ENCODE measurements around the gene FOXP2.

Gene FOXP2

DNA sequence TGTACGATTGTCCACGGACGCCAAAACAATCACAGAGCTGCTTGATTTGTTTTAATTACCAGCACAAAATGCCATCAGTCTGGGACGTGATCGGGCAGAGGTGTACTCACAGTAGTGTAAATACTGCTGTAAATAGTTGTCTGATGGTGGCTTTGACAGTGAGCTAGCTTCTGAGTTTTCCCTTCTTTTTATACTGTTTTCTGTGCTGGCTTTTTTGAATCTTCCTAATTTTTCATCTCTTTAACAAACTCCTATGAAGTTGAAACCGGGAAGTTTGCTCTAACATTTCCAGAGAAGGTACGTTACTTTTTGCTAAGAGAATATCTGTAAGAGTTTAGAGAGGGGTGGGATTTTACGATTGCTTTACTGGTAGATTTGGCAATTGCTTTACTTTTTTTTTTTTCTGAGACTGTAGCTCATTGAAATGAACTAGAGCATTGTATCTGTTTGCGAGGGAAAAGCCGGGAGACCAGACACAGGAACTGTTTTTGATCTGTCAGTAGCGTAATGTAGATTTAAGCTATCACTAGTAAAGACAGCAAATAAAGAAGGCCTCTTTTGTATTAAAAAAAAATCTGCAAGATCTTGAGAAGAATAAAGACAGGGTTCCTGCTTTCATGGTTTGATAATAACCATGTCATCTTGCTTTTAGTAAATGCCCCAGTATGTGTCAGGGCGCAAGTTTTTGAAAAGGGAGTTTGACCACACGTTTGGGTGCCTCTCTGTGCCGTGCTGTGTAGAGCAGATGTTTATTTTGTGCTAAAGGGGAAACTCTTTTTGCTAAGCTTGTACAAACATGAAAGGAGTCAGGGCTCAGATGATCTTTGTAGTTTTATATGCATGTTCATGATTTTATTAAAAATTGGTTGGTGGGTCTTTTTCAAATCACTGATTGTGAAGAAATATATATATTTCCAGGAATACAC is 712 bp downstream of the FOXP2 start:
- DNase-seq (ENCODE audit: low read depth in 2 of 2) = no peak
- H3K4me3 ChIP-seq (replicated peaks in 1 of 2; ENCODE audit: low read depth in 2 of 2, low read length in 2 of 2) = peak overlapping the region in 1 of 2 donors; percentile 22
- TF ChIP-seq, protein P1, sequence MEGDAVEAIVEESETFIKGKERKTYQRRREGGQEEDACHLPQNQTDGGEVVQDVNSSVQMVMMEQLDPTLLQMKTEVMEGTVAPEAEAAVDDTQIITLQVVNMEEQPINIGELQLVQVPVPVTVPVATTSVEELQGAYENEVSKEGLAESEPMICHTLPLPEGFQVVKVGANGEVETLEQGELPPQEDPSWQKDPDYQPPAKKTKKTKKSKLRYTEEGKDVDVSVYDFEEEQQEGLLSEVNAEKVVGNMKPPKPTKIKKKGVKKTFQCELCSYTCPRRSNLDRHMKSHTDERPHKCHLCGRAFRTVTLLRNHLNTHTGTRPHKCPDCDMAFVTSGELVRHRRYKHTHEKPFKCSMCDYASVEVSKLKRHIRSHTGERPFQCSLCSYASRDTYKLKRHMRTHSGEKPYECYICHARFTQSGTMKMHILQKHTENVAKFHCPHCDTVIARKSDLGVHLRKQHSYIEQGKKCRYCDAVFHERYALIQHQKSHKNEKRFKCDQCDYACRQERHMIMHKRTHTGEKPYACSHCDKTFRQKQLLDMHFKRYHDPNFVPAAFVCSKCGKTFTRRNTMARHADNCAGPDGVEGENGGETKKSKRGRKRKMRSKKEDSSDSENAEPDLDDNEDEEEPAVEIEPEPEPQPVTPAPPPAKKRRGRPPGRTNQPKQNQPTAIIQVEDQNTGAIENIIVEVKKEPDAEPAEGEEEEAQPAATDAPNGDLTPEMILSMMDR (IDR thresholded peaks at IDR 0.05; ENCODE audit: low read depth, low read length) = no peak

- TF ChIP-seq, protein P1 (IDR thresholded peaks at IDR 0.05; ENCODE audit: low read depth, low read length) = no peak
- DNase-seq (ENCODE audit: low read depth in 2 of 2) = no peak
- no peak overlapping the region for H3K4me3 ChIP-seq (replicated peaks in 1 of 2; ENCODE audit: low read depth in 2 of 2, low read length in 2 of 2)
Observed at GRCh38 chr7:114416129-114416990, 1.7 kb downstream of the FOXP2 start.

DNA sequence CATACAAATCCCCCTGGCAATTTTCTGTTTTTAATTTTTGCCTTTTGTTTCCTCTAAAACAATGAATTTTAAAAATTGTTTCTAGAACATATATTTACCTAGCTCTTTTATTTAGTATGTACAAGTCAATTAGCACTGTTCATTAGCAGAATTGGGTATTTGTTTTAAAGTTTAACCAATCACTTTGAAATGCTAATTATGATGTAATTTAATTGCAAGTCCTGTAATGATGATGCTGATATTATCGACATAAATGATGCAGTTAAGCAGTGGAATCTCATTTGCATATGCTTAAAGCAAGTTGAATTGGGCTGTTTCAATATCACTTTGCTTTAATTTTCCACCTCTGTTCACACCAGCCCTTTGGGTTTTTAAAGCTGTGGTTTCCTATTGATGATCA is 2.7 kb downstream of the FOXP2 start:
- no peak overlapping the region for H3K4me3 ChIP-seq (replicated peaks in 1 of 2; ENCODE audit: low read depth in 2 of 2, low read length in 2 of 2)
- no peak for DNase-seq (ENCODE audit: low read depth in 2 of 2)
- TF ChIP-seq, protein P1 (IDR thresholded peaks at IDR 0.05; ENCODE audit: low read depth, low read length) = no peak

DNA sequence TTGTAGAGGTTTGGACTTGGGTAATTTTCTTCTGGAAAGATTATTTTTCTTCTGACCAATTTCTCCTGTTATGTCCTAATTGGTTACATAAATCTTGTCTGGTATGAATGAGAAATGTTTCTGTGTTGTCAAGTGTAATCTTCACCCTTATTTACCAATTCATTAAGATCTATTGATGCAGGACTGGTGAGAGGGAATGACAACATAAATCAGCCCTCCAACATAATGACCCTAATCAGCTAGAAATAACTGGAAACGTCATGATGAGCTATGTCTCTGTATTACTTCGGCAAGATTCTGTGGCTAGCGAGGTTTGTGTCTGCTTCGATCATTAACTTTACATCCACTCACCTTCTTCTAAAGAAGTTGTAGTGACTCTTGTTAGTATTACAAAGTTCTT is 3.5 kb downstream of the FOXP2 start:
- TF ChIP-seq, protein P1 (IDR thresholded peaks at IDR 0.05; ENCODE audit: low read depth, low read length) = no peak

GRCh38 chr7:114419441-114420272 is 5.0 kb downstream of the FOXP2 start:
- H3K4me3 ChIP-seq (replicated peaks in 1 of 2; ENCODE audit: low read depth in 2 of 2, low read length in 2 of 2) = no peak overlapping the region
- TF ChIP-seq, protein P1 (IDR thresholded peaks at IDR 0.05; ENCODE audit: low read depth, low read length) = no peak
- DNase-seq (ENCODE audit: low read depth in 2 of 2) = no peak

More for the DNA sequence above, 3.5 kb downstream of the FOXP2 start:
- H3K4me3 ChIP-seq (replicated peaks in 1 of 2; ENCODE audit: low read depth in 2 of 2, low read length in 2 of 2) = no peak overlapping the region
- DNase-seq (ENCODE audit: low read depth in 2 of 2) = no peak
